ENCODE results near the gene TNFRSF9.

GRCh38 chr1:7970246-7970645 lies 29.6 kb upstream of the TNFRSF9 start:
- TF ChIP-seq POLR2A (IDR thresholded peaks at IDR 0.05) (no peak), CTCF (IDR thresholded peaks at IDR 0.05) (no peak)

Data from tibial nerve (tissue), 3 donors.